Renal cortex interstitium (tissue), 11 donors: ENCODE results near the gene SLC9A9. TPM values are rescaled to one million over a fixed set of nuclear protein-coding genes. Genes with fewer than 3 reads are reported as not detected.

Experiments used
- DNase-seq, 11 donors: peaks; one replicate each; pipeline ENCODE4 v3.0.0-alpha.2; 2013; ENCODE audit warnings: low read depth in 9 of 11, low spot score in 4 of 11; ENCODE audit errors: extremely low read depth in 1 of 11
- polyA plus RNA-seq, 3 donors: library from polyadenylated mRNA; unstranded; fragments of 120-200 nt; gene quantifications; one replicate each; pipeline ENCODE4 v1.2.1, GENCODE V29; 2013; ENCODE audit not compliant: insufficient read length in 3 of 3

The SLC9A9 gene
- polyA plus RNA-seq, 3 donors, result 4.7 to 6.0 (median 5.6) TPM

GRCh38 chr3:143783851-143784370 lies 64.4 kb downstream of the SLC9A9 start:
- no peak for DNase-seq

- peak in 4 of 11 donors; percentile 17 to 27 (median 21) for DNase-seq
Observed at GRCh38 chr3:143775459-143775858, 72.8 kb downstream of the SLC9A9 start.

- DNase-seq, result no peak
Observed at GRCh38 chr3:143771939-143772338, 76.3 kb downstream of the SLC9A9 start.

GRCh38 chr3:143771258-143771657 lies 77.0 kb downstream of the SLC9A9 start:
- DNase-seq, result no peak

GRCh38 chr3:143770391-143770790 lies 77.9 kb downstream of the SLC9A9 start:
- DNase-seq, result no peak

- DNase-seq, result no peak
Observed at GRCh38 chr3:143769616-143770015, 78.7 kb downstream of the SLC9A9 start.

GRCh38 chr3:143764840-143765239 lies 83.4 kb downstream of the SLC9A9 start:
- no peak for DNase-seq

- DNase-seq, result peak in 1 of 11 donors; percentile 18
Observed at GRCh38 chr3:143763564-143764162, 84.6 kb downstream of the SLC9A9 start.

- DNase-seq, result no peak
Observed at GRCh38 chr3:143757691-143758090, 90.6 kb downstream of the SLC9A9 start.

- no peak for DNase-seq
Observed at GRCh38 chr3:143755978-143756377, 92.3 kb downstream of the SLC9A9 start.

GRCh38 chr3:143754090-143754489 lies 94.2 kb downstream of the SLC9A9 start:
- no peak for DNase-seq

GRCh38 chr3:143753456-143753855 lies 94.8 kb downstream of the SLC9A9 start:
- DNase-seq, result no peak

GRCh38 chr3:143753006-143753405 lies 95.3 kb downstream of the SLC9A9 start:
- DNase-seq, result peak in 1 of 11 donors; percentile 5

- no peak for DNase-seq
Observed at GRCh38 chr3:143751643-143752178, 96.6 kb downstream of the SLC9A9 start.

- DNase-seq, result no peak
Observed at GRCh38 chr3:143750841-143751240, 97.4 kb downstream of the SLC9A9 start.

GRCh38 chr3:143749926-143750325 lies 98.3 kb downstream of the SLC9A9 start:
- no peak for DNase-seq

GRCh38 chr3:143737065-143737464 lies 111.2 kb downstream of the SLC9A9 start:
- no peak for DNase-seq

GRCh38 chr3:143736205-143736997 lies 111.9 kb downstream of the SLC9A9 start:
- no peak for DNase-seq

- no peak for DNase-seq
Observed at GRCh38 chr3:143731776-143732175, 116.5 kb downstream of the SLC9A9 start.

GRCh38 chr3:143731320-143731719 lies 116.9 kb downstream of the SLC9A9 start:
- DNase-seq, result no peak
